ENCODE data around the gene CEBPG.
A peak's percentile ranks its signal among the peaks of the same experiment; 100 is the strongest.

The CEBPG gene

DNA sequence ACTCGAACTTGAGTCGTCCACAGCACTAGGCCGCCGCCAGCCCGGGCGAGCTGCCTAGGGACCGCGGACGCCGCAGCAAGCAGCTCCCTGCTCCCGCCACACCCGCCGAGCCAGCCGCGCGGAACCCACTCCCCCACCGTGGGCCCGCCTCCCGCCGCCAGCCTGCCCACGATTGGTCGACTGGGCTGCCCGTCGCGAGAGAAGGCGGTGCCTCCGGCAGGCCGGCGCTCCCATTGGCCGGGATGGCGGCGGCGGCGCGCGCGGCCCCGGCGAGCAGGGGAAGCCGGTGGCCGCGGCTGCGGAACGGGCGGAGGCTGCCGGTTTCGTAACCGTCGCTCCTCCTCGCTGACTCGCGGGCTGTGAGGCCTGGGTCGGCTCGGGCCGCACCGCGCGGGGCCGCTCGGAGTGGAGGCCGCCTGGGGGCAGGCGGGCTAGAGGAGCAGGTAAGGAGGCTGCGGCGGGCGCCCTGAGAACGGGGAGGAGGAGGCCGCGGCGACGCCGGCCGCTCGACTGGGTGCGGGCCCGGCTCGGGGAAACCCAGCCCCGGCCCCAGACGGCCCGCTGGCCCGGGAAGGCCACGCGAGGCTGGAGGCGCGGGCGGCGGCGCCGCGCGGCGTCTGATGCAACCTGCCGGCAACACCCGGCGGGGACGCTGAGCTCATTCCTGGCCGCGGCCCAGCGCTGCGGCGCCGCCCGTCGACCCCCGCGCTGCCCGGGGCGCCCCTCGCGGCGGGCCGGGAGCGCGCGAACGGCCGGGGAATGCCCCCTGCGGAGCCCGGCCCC is at the start of gene CEBPG:
CEBPG (plus strand) TSS at position 257 of the 783 bp plus-strand sequence. CDS start 5,531 bp downstream, outside the sequence.
- DNase-seq (ENCODE audit: low read depth): peak; percentile 73

DNA sequence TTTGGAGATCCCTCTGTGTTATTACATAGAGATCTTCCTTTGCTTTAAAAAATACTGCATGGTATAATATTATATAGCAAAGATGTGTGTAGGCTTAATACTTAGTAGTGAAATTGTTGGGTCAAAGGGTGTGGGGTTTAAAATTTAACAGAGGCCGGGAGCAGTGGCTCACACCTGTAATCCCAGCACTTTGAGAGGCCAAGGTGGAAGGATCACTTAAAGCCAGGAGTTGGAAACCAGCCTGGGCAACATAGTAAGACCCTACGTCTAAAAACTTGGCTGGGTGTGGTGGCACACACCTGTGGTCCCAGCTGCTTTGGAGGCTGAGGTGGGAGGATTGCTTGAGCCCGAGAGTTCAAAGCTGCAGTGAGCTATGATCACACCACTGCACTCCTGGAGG is 48.9 kb upstream of the CEBPG start:
- DNase-seq (ENCODE audit: low read depth): no peak

DNA sequence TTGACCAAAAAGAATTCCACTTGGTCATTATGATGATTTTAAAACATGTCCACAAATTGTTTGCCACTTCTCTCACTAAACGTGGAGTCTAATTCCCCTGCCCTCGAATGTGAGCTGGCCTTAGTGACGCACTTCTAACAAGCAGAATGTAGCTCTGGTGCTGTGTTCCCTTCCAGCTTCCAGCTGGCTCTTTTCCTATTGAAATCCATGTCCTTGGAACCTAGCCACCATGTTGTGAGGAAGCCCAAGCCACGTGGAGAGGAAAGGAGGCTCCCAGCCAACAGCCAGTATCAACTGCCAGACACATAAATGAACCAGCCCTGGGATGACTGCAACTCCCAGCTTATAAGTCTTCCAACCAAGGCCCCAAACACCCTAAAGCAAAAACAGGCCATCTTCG is 47.6 kb upstream of the CEBPG start:
- peak; percentile 47 for DNase-seq (ENCODE audit: low read depth)

DNA sequence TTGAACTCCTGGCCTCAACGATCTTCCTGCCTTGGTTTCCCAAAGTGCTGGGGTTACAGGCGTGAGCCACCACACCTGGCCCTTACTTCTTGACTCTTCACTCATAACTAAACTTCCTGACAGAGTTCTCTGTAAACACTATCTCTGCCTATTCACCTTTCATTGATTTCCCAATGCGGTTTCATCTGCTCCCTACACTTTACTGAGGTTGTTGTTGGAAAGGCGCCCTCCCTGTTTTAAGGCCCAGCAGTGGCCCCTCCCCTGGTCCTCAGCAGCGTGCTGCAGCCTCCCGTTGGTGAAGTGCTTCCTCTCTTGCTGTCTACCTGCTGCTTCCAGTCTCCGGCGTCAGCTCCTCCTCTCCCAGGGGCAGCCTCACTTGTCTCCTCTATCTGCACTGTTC is 44.4 kb upstream of the CEBPG start:
- DNase-seq (ENCODE audit: low read depth): no peak

DNA sequence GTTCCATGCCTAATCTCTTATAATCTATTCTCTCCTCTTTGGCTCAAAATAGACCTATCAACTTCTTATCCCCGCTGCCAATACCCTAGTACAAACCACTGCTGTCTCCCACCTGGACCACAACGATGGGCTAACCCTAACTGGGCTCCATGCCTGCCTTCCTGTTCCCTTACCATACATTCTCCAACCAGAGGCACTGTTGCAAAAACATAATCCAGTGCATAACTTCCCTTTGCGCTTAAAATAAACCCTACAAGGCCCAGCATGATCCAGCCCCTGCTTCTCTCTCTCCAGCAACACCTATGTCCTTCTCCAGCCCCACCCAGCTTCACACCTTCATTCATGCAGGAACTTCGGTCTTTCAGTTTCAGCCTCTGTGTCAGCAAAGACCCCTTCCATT is 43.8 kb upstream of the CEBPG start:
- DNase-seq (ENCODE audit: low read depth): no peak

DNA sequence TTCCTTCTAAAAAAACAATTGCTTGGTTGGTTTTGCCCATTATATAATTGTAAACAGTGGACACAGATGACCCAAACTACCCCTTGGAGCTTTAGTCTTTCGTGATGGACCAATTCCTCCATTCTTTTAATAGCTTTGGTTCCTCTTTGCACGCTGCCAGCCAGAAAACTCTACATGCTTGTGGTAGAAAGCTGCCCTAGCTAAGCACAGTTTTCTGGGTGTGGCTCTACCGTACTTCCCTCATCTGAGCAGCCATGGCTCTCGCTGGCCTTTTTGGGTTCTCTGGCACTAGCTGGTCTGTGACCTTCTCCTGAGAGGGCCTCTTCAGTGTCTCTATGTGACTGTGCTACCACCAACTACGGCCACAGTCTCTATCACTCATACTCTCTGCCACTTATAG is 41.3 kb upstream of the CEBPG start:
- no peak for DNase-seq (ENCODE audit: low read depth)

DNA sequence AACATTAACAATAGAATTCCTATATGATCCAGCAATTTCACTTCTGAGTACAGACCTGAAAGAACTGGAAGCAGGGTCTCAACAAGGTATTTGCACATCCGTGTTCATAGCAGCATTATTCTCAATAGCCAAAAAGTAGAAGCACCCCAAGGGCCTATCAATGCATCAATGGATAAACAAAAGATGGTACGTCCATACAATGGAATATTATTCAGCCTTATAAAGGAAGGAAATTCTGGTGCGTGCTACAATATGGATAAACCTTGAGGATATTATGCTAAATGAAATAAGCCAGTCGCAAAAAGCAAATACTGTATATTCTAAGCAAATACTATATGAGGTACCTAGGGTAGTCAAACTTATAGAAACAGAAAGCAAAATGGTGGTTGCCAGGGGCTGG is 40.4 kb upstream of the CEBPG start:
- DNase-seq (ENCODE audit: low read depth): no peak

DNA sequence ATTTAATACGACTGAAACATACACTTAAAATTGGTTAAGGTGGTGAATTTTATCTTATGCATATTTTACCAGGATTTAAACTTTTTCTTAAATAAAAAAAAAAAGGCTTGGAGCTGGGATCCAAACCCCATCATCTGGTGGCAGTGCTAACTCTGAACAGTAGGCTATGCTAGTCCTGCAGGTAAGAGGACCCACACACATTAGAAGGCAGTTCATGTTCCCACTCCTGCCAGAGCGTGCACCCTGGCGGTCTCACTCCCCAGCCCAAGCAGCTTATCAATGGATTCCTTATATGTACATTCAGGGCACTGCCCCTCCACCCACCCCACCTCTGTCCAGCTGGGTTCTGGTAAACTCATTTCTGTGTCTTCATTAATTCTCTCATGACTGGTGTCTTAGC is 39.9 kb upstream of the CEBPG start:
- no peak for DNase-seq (ENCODE audit: low read depth)

DNA sequence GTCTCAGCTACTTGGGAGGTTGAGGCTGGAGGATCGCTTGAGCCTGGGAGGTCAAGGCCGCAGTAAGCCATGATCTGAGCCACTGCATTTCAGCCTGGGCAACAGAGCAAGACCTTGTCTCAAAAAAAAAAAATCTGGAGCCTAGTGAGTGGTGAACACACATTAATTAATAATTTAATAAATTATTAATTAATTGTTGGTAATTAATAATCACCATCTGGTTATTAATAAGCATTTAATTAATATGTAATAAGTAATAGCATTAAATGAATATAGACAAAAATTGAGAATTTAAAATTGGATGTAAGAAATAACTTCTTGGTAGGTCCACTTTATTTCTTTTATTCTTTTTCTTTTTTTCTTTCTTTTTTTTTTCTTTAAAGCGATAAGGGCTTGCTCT is 39.2 kb upstream of the CEBPG start:
- no peak for DNase-seq (ENCODE audit: low read depth)

DNA sequence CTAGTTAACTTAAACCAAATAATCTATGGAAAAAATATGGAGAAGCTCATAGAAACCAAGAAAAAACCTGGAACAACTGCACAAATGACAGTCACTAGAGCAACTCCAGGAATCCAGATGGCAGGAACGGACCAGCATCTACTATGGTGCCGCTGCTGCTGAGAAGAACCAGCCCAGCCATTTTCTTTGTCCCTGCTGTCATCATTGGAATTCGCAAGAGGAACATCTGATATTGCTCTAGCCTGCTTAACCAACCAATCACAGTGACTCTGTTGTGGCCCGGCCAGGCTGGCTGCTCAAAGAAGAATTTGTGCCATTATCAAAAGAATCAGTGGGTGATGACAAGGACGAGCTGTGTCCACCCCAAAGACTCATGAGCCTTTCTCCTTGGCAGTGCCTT is 38.1 kb upstream of the CEBPG start:
- DNase-seq (ENCODE audit: low read depth): no peak

DNA sequence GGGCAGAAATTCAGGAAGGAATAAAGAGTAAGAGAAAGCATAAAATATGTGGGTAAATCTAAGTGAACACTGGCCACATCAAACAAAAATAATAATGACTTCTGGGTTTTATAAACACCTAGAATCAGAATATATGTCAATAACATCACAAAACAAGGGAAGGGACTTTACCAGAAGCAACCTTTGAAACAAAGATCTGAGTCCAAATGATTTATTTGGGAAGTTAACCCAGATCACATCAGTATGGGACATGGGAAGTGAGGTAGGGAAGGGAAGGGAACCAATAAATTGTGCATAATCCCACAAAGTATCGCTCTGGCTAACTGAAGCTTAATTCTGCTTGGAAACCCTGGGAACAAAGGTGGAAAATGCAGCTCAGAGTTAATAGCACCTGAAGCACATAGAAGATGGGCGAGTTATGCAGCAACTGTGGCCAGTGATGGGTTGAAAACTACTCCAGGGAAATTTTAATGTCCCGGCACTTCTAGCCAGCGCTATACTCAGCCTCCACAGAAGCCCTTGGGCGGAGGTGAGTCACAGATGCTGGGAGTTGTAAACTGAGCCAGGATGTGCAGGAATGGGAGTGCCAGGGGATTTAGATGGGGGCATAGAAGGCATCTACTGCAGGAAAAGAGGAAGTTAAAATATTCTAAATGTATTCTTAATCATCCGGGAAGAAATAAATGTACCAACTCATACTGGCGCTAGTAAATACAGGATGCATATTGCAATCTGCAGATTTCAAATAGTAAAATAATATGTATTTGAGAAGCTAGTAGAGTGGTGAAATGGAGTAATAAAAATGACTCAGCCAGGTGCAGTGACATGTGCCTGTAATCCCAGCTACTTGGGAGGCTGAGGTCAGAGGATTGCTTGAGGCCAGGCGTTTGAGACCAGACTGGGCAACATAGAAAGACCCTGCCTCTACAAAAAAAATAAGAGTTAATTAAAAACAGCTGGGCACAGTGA is 34.2 kb upstream of the CEBPG start:
- no peak for DNase-seq (ENCODE audit: low read depth)

DNA sequence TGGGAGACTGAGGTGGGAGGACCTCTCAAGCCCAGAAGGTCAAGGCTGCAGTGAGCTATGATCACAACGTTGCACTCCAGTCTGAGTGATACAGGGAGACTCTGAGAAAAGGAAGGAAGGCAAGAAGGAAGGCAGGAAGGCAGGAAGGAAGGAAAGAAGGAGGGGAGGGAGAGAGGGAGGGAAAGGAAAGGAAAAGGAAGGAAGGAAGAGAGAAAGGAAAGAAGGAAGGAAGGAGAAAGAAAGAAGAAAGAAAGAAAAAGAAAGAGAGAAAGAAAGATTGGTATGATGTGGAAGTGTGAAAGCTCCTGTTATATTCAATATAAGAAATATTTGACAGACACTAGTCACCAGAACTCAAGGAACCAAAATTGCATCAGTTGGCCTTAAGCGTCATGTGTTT is 32.5 kb upstream of the CEBPG start:
- DNase-seq (ENCODE audit: low read depth): no peak

DNA sequence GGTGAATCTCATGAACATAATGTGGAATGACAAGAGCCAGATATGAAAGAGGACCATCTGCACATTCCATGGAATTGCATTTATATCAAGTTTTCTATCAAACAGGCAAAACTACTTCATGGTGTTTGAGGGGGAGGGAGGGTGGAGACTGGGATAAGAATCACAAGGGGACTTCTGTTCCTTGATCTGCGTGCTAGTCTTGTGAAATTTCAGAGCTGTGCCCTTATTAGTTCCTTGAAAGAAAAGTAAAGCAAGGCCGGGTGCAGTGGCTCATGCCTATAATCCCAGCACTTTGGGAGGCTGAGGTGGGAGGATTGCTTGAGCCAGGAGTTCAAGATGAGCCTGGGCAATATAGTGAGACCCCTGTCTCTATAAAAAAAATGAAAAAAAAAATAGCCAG is 30.2 kb upstream of the CEBPG start:
- DNase-seq (ENCODE audit: low read depth): no peak

DNA sequence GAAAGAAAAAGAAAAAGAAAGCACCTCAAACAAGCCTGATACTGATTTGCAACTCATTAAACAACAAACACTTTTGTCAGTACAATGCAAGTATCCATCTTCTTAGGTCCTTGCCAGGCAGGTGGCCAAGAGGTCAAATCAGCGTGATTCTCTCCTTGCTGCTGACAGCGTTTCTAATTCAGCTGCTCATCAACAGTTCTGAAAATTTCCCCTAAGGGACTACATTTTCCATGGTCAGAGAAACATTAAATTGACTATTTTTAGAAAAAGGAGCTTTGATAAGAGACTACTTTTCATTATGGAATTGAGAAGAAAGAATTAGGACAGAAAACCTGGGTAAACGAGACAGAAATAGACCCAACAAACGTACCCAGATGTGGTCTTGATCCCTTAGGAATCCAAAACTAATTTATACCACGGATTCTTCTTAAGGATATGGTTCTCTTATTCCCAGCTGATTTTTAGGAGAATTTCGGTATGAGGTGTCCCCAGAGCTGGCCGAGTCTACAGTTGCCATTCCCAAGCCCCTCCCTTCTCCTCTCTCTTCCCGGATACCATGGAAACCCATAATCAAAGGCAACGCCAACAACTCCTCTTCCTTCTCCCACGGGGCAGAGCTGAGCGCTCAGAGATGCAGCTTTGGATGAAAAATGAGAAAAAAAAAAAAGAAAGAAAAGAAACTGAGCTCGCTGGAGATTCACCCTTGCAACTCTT is 29.5 kb upstream of the CEBPG start:
- DNase-seq (ENCODE audit: low read depth): peak; percentile 29

DNA sequence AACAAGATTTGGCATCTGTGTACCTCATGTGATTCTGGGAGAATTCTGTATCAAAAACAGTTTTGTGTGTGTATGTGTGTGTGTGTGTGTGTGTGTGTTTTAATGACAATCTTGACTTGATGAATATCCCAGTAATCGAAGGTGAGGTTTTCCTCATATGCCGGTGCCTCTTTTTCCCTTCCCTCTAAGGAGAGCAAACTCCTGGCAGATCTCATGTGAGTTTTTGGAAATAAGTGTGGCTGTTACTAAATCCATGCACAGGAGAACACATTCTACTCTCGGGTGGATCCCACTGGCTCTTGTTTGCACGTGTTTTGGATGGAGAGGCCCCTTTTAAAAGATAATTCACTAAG is 29.0 kb upstream of the CEBPG start:
- no peak for DNase-seq (ENCODE audit: low read depth)

DNA sequence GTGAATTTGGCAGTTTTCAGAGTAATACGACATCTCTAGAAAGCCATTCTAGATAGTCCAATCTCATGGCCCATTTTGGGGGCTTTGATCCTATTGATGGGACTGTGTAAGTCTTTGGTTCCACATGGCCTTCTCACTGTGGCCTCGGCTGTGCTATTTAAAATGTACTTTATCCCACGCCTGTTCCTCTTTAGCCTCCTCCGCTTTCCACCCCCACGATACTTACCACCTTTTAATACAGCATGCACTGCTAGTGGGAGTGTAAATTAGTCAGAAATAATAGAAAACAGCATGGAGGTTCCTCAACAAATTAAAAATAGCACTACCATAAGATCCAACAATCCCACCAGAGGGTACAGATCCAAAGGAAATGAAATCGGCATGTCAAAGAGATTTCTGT is 28.3 kb upstream of the CEBPG start:
- no peak for DNase-seq (ENCODE audit: low read depth)

DNA sequence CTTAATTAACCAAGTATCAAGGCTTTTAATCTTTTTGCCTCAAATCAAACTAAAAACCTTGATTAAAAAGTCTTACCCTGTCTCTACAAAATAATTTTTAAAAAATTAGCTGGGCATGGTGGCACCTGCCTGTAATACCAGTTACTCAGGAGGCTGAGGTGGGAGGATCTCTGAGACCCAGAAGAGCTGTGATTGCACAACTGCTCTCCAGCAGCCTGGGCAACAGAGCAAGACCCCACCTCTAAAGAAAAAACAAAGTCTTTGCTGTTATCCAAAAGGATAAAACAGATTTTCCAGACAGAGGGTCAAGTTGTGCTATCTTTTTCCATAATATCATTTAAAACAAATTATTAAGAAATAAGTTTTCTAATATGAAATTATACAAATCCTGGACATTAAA is 26.8 kb upstream of the CEBPG start:
- no peak for DNase-seq (ENCODE audit: low read depth)

DNA sequence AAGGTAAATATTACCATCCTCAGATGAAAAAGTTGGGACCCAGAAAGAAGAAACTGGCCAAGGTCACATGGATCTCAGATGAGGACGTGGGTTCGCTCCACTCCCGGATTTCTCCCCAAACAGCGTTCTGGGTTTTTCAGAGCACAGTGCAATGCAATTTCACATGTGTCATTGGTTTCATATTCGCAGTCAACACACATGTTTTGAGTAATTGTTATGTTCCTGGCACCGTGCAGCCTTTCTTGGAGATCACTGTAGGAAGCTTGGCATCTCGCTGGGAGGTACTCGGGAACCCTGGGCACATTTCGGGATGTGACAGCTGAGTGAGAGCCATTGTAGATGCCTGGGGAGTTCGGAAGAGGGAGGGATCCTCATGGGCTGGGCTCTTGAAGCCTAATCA is 26.2 kb upstream of the CEBPG start:
- no peak for DNase-seq (ENCODE audit: low read depth)

DNA sequence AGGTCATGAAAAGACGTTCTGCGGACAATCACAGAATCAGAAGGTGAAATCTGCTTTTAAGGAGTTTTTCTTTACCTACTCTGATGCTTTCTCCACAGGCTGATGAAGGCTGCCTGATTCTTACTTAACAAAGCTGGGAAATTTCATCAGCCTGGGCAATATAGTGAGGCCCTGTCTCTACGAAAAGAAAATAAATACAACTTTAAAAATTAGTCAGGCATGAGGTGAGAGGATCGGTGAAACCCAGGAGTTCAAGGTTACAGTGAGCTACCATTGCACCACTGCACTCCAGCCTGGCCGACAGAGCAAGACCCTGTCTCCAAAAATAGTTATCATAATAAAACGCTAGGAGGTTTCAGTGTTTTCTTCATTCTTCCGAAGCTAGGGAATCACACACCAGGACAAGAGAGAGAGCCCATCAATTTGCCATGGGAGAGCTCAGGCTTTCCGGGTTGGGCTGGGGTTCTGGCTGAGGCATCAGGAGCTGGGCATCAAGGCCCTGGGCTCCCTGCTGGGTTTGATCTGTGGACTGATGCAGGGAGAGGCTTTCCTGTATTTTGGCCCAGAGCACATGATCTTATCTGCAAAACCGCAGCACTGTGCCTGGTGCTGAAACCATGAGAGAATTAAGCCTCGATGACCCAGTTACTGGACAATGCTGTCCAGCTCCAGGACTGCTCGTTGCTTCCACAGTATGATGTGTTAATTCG is 25.1 kb upstream of the CEBPG start:
- DNase-seq (ENCODE audit: low read depth): no peak

DNA sequence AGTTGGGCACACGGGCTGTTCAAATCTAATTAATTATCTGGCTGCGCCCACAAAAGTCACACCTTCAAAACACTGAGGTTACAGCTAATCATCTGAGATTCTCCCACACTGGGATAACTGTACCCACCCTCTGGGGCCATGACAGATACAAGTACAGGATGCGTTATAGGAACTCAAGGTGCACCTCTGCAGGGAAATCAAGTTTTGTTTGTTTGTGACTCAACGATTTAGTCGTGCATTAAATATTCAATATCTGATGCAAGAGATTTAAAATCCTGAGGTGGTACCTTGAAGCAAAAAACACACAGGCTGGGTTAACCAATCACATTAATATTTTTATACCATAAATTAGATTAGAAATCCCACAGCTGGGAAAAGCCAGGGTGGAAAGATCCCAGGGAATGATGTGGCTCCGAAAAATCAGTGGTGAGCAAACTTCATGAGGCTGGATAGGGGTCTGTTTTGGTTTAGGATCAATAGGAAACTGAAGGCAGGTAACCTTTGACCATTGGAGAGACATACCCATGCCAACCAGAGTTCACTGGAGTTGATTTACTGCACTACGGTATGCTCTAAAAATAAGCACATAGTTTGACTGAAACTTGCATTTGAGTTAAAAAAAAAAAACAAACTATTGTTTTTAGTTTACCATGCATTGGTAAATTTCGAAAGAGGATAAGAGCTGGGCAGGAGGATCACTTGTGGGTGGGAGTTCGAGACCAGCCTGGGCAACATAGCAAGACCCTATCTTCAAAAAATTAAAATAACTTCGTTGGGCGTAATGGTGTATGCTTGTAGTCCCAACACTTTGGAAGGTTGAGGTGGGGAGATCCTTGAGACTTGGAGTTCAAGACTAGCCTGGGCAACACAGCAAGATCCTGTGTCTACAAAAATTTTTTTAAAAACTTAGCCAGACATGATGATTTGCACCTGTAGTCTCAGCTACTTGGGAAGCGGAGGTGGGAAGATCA is 23.9 kb upstream of the CEBPG start:
- DNase-seq (ENCODE audit: low read depth): no peak

Measured in stromal cell of bone marrow (primary cell).